ENCODE results near the gene PIK3AP1. TPM values are rescaled to one million over a fixed set of nuclear protein-coding genes. Genes with fewer than 3 reads are reported as not detected.
"Not testable (repeated sequence)": the region's sequence is repeated elsewhere in the genome, so short reads cannot be mapped to it uniquely, and the experiment has no call there.

PIK3AP1 gene
- total and polyA plus RNA-seq, 7 donors, result 6.1 to 22.0 (median 10.0) TPM

DNA sequence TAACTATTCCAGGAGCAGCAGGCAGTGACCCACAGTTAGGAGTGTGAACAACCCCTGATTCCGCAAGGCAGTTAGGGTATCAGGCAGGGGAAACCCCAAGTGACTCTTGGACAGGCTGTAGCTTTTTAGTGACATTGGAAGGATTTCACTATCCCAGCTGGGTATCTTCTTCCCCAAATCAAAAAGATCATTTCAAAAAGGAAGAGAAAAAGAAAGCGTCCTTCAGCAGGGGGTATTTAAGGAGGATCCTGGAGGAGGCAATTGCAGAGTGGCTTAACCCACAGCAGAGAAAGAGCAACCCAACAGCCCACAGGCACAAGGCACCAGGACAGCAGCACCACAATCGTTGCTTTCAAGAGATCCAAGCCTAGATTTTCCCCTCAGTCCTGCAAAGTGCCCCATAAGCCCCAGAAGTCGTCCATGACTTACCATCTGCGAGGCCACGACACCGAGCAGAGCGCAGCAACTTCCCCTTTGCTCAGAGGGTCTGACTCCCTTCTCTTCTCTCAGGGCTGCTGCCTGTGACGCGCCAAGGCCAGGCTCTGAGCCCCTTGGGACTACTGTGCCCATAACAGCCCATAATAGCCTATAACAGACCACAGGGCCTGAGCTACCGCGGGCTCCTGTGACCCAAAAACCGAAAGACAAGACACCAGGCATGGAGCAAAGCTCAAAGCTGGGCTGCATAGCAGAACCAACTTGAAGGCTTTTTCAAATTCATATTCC lies 19.8 kb downstream of the PIK3AP1 start:
- 60 to 88% methylated on average over 13 of the region's 13 CpGs for WGBS, 2 donors
- Histone ChIP-seq H3K9me3 (no peaks in the 10 kb centered on the region), H3K4me1 (no peaks in the 10 kb centered on the region), H3K27ac (no peak overlapping the region), H3K4me3 (no peak overlapping the region), H3K27me3 (no peaks in the 10 kb centered on the region), H3K36me3 (no peaks in the 10 kb centered on the region)
- DNase-seq, result no peak
- TF ChIP-seq POLR2A (IDR thresholded peaks at IDR 0.05), result no peak
- no peak for TF ChIP-seq POLR2AphosphoS5 (IDR thresholded peaks at IDR 0.05)
- TF ChIP-seq, protein P1, sequence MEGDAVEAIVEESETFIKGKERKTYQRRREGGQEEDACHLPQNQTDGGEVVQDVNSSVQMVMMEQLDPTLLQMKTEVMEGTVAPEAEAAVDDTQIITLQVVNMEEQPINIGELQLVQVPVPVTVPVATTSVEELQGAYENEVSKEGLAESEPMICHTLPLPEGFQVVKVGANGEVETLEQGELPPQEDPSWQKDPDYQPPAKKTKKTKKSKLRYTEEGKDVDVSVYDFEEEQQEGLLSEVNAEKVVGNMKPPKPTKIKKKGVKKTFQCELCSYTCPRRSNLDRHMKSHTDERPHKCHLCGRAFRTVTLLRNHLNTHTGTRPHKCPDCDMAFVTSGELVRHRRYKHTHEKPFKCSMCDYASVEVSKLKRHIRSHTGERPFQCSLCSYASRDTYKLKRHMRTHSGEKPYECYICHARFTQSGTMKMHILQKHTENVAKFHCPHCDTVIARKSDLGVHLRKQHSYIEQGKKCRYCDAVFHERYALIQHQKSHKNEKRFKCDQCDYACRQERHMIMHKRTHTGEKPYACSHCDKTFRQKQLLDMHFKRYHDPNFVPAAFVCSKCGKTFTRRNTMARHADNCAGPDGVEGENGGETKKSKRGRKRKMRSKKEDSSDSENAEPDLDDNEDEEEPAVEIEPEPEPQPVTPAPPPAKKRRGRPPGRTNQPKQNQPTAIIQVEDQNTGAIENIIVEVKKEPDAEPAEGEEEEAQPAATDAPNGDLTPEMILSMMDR (IDR thresholded peaks at IDR 0.05), result no peak
- TF ChIP-seq EP300 (IDR thresholded peaks at IDR 0.05), result no peak
- intact Hi-C loops (cut with DNase I), result no loop called here

DNA sequence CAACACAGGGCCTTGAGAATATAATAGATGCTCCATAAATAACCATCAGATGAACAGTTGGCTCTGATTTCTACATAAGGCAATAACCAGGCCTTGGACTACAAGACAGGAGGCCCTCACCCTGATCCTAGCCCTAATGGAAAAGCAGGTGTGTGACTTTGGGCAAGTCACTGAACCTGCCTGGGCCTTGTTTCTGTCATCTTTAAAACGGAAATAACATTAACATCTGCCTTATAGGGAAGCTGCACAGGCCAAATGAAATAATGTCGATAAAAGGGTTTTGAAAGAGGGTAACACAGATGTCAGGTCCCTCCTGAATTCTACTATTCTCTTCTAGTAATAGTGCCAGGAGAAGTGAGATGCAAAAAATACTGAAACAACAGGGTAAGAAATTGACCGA lies 20.7 kb downstream of the PIK3AP1 start:
- Histone ChIP-seq H3K4me1 (no peaks in the 10 kb centered on the region), H3K36me3 (no peaks in the 10 kb centered on the region), H3K9me3 (no peaks in the 10 kb centered on the region), H3K27me3 (no peaks in the 10 kb centered on the region), H3K4me3 (no peak overlapping the region), H3K27ac (no peak overlapping the region)
- DNase-seq, result no peak
- no peak for TF ChIP-seq POLR2A (IDR thresholded peaks at IDR 0.05)
- no peak for TF ChIP-seq EP300 (IDR thresholded peaks at IDR 0.05)
- TF ChIP-seq, protein P1 (IDR thresholded peaks at IDR 0.05), result no peak
- no peak for TF ChIP-seq POLR2AphosphoS5 (IDR thresholded peaks at IDR 0.05)
- WGBS, 2 donors, result 63 to 92% methylated on average over 3 of the region's 3 CpGs
- intact Hi-C loops (cut with DNase I), result no loop called here

DNA sequence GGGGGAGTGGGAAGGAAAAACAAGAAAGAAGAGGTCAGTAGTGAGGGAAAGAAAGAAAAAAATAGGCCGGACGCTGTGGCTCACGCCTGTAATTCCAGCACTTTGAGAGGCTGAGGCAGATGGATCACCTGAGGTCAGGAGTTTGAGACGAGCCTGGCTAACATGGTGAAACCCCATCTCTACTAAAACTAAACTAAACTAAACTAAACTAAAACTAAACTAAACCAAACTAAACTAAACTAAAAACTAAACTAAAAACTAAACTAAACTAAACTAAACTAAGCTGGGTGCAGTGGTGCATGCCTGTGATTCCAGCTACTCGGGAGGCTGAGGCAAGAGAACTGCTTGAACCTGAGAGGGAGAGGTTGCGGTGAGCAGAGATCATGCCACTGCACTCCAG lies 22.0 kb downstream of the PIK3AP1 start:
- H3K36me3 ChIP-seq; H3K27me3 ChIP-seq; H3K4me1 ChIP-seq; DNase-seq; H3K9me3 ChIP-seq; H3K4me3 ChIP-seq; intact Hi-C loops (cut with DNase I); H3K27ac ChIP-seq: not testable (repeated sequence)
- WGBS, 2 donors, result 79 to 96% methylated on average over 6 of the region's 6 CpGs

GRCh38 chr10:96697438-96697837 lies 22.9 kb downstream of the PIK3AP1 start:
- Histone ChIP-seq H3K36me3 (no peaks in the 10 kb centered on the region), H3K9me3 (no peaks in the 10 kb centered on the region), H3K27ac (no peak overlapping the region), H3K4me3 (no peak overlapping the region), H3K4me1 (no peaks in the 10 kb centered on the region), H3K27me3 (no peaks in the 10 kb centered on the region)
- no peak for DNase-seq
- no peak for TF ChIP-seq EP300 (IDR thresholded peaks at IDR 0.05)
- TF ChIP-seq, protein P1 (IDR thresholded peaks at IDR 0.05), result no peak
- TF ChIP-seq POLR2AphosphoS5 (IDR thresholded peaks at IDR 0.05), result no peak
- no peak for TF ChIP-seq POLR2A (IDR thresholded peaks at IDR 0.05)
- intact Hi-C loops (cut with DNase I), result no loop called here
- WGBS, 2 donors, result 94 to 96% methylated on average over 3 of the region's 3 CpGs

- intact Hi-C loops (cut with DNase I), result no loop called here
- no peak overlapping the region for H3K4me3 ChIP-seq
- TF ChIP-seq, protein P1 (IDR thresholded peaks at IDR 0.05), result no peak
- TF ChIP-seq POLR2AphosphoS5 (IDR thresholded peaks at IDR 0.05) (no peak), EP300 (IDR thresholded peaks at IDR 0.05) (no peak), POLR2A (IDR thresholded peaks at IDR 0.05) (no peak)
- no peaks in the 10 kb centered on the region for H3K27me3 ChIP-seq
- 92% methylated on average over 7 of the region's 7 CpGs for WGBS, 2 donors
- H3K4me1 ChIP-seq, result no peaks in the 10 kb centered on the region
- DNase-seq, result no peak
- no peak overlapping the region for H3K27ac ChIP-seq
- H3K36me3 ChIP-seq, result no peaks in the 10 kb centered on the region
- H3K9me3 ChIP-seq, result no peaks in the 10 kb centered on the region
Measured at GRCh38 chr10:96696845-96697425, 23.4 kb downstream of the PIK3AP1 start.
